ENCODE results near the gene DHCR24.

Gene DHCR24

DNA sequence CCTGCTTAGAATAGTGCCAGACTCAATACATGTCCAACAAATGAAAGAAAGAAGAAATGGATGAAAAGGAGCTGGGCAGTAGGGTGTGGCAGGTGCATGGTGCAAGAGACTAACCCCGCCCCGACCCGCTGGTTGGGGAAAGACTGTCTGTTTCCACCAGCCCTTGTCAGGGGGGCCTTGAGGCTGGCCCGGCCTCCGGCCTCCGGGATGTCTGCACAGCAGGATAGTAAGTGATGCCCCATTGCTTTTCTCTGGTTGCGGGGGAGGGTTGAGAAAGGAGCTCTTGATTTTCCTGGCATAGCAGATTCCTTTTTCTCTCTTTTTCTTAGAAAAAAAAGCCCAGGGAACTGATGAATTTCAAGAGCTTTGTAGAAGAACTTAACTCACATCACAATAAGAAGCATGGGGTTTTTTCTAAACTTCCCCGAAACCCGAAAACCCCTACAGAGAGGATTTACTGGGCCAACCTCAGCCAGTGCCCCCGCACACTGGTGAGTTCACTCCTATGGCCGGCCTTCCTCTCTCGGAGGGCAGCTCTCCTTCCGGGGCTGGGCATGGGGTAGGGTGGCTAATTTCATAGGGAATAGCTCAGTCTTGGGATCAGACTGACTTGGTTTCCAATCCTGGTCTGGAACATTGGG lies 73.4 kb downstream of the DHCR24 start:
- DNase-seq = no peak

DNA sequence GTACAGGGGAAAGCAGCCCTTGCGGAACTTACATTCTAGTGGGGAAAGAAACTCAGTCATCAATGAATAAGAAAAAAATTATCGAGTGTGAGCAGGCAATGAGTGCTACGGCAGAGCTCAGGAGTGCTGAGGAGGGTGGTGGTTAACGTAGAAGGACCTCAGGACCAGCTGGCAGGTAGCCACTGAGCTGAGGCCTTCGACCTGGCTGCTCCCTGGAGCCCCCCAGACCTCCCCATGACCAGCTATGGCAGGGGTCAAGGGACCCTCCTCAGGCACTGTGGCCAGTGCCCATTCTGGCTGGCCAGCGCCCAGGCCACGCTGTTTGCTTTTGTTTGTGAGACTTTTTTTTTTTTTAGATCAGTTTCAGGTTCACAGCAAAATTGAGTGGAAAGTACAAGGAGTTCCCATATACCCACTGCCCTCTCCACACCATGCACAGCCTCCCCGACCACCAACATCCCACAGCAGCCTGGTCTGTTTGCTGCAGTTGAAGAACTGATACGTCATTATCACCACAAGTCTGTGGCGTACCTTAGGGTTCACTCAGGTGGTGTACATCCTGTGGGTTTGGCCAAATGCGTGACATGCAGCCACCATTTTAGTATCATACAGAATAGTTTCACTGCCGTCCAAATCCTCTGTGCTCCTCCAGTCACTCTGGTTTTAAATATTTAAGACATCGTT lies 74.1 kb downstream of the DHCR24 start:
- DNase-seq = no peak

DNA sequence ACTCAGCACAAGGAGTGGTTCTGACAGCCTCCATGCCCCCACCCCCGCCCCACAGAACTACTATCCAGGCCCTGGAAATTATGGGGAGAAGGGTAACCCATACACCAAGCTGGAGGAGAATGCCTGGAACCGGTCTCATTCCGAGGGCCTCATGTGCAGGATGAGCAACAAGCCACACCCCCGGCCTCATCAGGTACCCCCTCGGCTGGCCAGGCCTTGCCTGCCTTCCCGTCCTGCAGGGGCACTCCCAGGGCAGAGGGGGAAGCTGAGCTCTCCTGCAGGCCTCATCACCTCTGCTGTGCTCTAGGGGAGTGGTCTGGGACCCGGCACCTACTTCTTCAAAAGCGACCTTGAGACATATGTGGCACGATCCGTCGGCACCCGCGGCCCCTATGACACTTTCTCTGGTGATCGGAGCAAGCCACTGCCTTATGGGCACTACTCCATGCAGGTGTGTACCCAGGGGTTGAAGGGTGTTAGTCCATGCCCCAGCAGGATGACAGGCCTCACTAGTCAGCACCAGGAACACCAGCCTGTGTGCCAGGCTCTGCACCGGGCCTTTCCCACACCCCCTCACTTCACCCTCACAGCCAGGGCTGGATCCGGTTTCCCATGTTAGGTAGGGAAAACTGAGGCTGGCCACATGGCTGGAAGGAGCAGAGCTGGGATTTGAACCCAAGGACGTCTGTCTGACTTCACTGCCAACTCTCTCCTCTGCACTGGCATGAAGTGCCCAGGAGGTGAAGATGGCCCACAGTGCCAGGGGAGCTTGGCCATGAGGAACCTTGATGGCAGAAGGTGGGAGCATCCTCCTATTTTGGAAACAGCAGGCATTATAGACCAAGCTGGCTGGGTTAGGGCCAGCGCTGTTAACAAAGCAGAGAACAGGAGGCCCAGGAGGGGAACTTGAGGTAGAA lies 75.0 kb downstream of the DHCR24 start:
- DNase-seq = no peak

DNA sequence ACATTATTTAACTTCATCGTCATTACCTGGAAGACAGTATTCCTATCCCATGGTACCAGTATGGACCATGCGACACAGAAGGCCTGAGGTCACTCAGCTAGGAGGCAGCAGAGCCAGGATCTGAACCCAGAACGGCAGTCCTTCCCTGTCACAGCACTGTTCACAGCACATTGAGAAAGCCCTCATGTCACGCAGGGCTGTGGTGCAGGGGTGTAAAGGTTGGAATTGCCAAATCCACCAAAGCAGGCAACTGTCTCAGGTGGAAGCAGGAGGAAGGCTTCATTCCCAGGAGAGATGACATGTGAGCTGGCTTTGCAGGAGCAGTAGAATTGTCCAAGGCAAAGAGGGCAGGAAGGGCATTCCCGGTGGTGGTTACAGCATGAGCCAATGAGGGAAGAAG lies 75.9 kb downstream of the DHCR24 start:
- DNase-seq = no peak

DNA sequence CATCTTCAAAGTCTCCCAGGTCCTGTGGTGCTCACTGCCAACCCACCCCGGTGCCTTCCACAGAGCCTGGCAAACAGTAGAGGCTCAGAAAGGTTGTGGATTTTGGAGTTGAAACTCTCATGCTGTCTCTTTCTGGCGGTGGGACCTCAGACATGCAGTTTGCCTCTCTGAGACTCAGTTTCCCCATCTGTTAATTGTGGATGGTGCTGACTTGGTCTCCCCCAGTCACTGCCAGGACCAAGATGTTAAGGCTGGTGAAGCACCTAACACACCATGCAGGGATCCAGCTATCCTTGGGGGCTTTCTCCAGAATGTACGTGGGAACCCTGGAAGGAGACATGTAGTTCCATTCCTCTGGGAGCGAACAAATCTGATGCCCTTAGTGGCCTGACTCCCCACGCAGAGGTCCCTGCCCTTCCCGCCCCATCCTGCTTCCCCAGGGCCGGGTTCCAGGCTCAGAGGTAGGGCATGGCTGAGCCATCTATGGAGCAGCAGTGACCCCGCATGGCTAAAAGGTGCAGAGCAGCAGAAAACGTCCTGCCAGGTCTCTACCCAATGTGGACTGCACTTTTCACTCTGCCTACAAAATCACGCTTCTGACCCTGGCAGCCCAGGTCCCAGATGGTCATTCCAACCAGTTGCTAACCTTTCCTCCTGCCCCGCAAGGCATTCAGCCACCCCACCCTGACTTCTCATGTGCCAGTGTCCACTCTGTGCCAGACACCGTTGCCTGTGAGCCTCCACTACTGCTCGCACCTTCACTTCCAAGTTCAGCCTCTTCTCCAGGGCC lies 76.6 kb downstream of the DHCR24 start:
- no peak for DNase-seq

DNA sequence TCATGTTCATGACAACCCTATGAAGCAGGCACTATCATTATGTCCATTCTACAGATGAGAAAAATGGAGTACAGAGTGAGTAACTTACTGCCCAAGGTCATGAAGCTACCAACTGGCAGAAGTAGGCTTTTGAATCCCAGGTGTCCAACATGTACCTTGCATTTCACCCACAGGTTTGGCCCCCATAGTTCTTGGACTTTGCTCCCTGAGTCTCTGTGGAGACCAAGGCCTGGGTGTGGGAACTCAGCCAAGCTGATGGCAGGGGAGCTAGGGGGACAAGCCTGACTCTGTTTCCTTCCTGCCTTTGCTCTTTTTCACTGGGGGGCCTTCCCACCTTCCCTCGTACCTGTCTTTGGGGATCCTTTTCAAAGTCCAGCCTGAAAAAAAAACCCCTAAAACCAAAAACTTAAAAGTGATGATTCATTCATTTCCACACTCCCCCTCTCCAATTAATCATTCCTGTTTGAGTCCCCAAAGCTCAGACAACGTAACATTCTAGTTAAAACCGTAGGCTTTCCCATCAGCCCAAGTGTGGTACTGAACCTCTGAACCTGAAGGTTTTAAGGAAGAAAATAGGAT lies 77.4 kb downstream of the DHCR24 start:
- DNase-seq = no peak

DNA sequence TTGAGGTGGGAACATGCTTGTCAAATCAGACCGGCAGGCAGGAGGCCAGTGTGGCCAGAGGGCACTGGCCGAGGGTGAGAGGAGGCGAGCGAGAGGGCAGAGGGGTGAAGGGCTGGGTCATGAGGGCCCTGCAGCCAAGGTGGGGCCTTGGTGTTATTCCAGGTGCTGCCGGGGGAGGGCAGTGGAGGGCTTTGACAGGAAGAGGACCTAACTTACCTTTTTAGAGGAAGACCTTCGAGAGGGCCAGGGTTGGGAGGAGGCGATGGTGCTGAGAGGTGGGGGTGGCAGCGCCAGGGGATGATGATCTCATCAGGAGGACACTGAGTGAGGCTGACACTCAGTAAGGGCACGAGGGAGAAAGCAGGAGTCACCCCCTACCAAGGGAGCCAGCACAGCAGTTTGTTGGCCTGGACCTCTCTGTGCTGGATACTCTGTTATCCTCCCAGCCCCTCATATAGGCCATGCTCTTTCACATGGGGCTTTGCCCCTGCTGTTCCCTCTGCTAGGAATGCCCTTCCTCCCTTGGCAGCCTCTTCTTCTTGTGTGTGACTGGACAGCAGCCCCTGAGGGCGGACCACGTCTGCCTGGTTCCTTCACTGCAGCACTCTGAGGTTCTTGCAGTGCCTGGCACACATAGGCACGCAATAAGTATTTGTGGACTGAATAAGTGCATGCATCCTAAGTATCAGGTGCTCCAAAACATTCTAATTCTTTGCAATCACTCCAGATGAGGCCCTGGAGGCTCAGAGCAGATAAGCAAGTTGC lies 78.4 kb downstream of the DHCR24 start:
- DNase-seq = no peak

DNA sequence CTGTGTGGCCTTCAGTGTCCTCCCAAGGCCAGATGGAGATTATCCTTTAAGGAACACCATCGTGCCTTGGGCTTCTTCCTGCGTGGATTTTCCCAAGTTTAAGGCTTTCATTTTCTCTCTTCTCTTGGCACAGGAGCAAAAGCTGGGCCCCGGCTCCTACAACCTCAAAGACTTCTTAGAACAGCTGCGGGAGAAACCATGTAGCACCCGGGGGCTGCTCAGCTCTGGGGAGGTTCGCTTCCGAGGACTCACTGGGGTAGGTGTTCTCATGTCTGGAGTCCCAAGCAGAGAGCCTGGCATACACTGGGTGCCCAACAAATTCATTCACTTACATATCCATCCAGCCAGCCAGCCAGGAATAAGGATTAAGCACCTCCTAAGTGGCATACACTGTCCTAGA lies 79.2 kb downstream of the DHCR24 start:
- no peak for DNase-seq

DNA sequence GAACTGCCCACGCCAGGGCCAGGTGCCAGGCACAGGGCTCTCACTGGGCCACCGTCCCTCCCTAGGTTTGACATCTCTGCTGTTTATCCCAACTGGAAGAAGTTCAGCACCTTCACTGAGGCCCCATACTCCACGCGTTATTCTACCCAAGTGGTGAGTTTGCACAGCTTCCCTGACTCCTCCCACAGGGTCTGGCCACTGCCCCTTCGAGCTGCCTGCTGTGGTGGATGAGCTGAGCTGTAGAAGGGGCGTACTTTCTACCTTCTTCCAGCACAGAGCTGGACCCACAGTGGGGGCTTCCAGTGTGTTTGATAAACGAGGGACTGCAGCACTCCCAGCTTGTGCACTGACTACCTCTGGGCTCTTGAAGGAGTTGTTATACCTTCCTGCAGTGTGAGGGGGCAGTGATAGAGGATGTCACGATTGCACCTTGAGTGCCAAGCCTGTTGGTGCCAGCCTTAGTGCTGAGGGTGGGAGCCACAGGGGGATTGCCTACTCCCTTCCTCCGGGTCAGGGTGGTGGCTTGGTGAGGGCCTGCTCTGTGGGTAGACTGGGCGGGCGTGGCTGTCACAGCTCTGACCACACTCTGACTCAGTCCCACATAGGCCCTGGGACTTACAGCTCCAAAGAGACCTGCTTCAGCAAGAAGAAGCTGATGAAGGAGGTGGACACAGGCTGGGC lies 79.9 kb downstream of the DHCR24 start:
- peak; percentile 29 for DNase-seq

DNA sequence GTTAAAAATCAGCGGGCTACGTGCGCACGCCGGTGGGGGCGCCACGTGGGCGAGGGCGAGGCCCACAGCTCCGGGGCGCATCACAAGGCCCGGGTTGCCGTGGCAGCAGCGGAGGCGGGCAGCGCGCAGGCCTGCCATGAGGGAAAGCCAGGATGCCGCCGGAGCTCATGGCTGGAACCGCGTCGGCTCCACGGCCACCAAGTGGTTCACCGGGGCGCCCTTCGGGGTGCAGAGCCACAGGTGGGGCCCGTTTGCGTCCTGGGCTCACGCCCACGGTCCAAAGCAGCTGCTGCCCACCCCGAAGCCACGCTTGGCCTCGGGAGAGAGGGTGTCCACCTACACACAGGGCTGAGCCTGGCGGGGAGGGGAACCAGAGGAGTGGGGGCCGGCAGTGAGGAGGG lies 81.0 kb downstream of the DHCR24 start:
- no peak for DNase-seq

DNA sequence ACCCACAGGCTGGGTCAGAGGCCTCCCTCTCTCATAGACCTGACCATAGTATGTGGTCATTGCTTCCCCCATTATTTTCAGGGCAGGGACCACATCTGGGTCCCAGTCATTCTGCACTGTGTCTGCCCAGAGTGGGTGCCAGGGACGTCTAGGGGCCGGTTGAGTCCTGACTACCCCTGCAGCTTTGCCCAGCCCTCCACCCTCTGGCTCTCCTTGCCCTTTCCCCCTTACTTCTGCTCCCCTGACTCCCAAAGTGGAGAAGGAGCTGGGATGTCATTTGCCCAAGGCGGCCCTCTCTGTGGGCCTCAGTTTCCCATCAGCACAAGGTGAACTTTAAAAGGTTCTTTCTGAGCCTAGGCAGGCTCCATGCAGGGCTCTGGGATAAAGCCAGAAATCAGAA lies 81.5 kb downstream of the DHCR24 start:
- DNase-seq = no peak

DNA sequence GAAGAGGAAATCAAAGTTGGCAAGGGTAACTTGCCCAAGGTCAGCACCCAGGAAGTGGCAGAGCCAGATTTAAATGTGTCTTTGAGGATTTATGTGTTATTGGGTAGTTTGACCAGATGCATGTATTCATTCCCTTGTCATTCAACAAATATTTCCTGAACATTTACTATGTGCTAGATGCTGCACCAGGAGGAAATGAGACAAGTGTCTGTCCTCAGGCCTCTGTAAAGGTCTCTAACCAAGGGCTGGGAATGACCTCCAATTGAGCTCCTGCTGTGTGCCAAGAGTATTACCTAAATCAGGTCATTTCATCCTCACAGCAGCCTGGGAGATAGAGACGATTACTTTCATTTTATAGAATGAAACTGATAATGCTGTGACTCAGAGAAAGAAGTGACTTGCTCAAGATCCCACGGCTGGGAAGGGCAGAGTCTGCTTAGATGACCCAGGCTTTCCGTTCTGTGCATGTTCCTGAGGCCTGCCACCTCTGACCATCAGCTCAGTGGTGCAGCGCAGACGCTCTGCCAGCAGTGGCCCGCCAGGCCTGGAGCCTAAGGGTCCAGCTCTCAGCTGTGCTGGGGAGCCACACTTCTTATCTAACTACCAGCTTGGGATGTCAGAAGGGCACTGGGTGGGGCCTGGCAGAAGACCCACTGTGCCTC lies 82.4 kb downstream of the DHCR24 start:
- no peak for DNase-seq

DNA sequence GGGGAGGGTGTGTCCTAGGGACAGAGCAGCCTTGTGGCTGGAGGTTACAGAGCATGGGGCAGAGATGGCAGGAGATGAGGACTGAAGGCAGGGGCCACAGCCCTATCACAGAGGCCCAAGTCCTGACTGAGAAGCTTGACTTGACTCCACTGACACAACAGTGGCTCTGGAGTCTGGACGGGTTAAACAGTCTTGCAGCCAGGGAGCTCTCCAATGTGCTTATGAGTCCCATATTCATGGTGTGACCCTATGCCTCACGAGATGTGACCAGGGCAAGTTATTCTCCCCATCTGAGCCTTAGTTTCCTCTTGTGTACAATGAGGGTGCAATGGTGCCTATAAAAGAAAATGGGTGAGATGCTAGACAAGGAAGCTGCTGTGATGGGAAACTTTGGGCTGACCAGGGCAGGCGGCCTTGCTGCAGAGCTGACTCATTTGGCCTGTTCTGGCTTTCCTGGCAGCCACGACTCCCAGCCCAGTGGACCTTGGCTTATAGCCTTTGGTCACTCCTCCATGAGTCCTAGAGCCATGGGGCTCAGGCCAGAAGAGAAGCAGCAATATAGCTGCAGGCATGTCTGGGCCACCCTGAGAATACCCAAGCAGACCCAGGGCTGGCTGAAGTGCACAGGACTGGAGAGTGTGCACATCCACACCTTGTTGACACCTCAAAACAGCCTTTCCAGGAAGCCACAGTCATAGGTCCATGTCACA lies 83.1 kb downstream of the DHCR24 start:
- no peak for DNase-seq

DNA sequence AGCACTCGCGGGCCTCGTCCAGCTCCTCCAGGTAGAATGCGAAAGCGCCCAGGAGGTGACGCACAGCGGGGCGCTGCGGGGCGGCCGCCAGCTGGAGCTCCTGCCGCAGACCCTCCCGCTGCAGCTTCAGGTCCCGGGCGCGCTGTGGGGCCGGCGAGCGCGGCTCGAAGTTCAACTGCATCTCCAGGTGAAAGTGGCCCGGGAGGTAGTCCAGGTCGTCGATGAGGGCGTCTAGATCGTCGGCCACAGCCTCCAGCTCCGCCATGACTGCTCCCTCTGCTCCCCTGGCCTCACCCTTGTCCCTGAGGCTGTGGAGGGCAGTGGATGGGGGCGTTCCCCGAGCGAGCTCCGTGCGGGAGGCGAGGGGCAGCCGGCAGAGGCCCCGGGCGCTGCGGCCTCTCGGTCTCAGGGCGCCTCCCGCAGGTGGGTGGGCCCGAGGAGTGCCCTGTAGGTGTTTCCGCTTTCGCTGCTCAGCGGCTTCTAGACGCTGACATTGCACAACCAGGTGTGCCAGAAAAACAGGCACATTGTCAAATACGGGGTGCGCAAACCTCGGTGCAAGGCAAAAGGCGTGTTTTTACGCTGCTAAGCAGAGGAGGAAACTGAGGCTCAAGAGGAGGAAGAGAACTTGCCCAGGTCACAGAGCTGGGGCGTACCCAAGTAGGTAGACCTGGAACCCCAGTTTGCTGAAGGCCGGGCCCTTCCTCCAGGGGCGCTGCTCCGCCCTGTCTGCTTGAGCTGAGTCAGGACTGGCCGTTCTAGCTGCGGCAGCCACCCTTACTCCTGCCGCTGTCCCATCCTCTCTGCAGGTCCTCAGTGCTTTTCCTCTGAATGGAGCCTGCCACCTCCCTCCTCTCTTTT lies 85.9 kb downstream of the DHCR24 start, which contains the start of gene TTC22:
Gene TTC22, minus strand, starts transcription at position 425 of the 861 bp plus-strand sequence. Its CDS starts 160 bp downstream, at position 265.
- DNase-seq = peak; percentile 33

DNA sequence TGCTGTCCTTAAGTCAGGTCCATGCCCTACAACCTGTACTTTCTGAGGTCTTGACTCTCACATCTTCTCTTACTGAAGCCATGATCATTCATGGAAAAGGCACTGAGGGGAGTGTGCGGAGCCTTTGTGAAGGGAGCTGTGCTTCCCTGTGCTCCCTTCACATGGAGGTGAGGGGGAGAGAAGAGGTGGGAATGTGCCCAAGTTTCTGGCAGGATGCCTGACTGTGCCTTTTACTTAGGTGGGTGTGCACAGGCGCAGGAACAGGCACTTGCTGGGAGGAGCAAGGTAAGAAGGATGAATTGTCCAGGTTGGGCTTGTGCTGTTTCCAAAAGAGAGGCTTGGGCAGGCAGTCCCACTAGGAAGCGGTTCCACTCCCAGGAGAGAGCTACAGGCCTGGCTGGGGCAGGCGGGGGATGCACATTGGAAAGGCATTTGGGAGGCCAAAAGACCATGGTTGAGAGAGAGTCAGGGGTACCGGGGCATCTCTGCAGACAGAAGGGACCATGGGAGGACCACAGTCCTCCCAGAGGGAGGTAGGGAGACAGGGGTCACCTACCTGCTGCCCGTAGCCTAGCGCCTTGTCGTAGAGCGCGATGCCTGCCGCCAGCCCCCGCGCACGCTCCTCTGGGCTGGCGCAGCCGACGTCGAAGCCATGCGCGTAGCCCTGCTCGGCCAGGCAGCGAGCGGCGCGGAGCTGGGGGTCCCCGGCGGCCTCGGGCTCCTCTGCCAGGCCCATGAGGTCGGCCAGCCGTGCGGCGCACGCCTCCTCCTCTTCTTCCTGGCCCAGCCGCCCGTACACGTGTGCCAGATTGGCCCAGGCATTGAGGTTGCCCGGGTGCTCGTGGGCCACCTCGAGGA lies 86.7 kb downstream of the DHCR24 start:
- DNase-seq = no peak

All from activated gamma-delta T cell (primary cell).